PFSK-1 (cell line): ENCODE data around the gene HDGFL3.

ENCODE experiments used
- FOXP2 ChIP-seq: optimal IDR thresholded peaks from 2 replicates; pipeline ENCODE3; 2011; ENCODE audit warnings: borderline replicate concordance, control low read depth, inconsistent platforms; ENCODE audit not compliant: insufficient read depth; ENCODE audit errors: extremely low read length, extremely low read depth
- POLR2AphosphoS5 ChIP-seq: IDR thresholded peaks from 2 replicates; pipeline ENCODE4 v1.6.1; 2012; ENCODE audit warnings: low read depth, mild to moderate bottlenecking, control low read depth, low read length, moderate library complexity
- SIN3A ChIP-seq: IDR thresholded peaks from 2 replicates; pipeline ENCODE4 v1.6.1; 2012; ENCODE audit warnings: mild to moderate bottlenecking, low read length, moderate library complexity, borderline replicate concordance; ENCODE audit not compliant: insufficient read depth
- TAF1 ChIP-seq: IDR thresholded peaks from 2 replicates; pipeline ENCODE4 v1.6.1; 2012; ENCODE audit warnings: low read length, control low read depth, borderline replicate concordance; ENCODE audit not compliant: insufficient read depth
- TF ChIP-seq, protein P1 (sequence below), 2 experiments: IDR thresholded peaks; 2 replicates each; pipeline versions ENCODE4 v1.6.1 to v1.8.0; 2011 to 2012; ENCODE audit warnings: low read depth in 2 of 2, low read length in 2 of 2, control low read depth in 1 of 2, inconsistent platforms in 1 of 2, mild to moderate bottlenecking in 1 of 2, moderate library complexity in 1 of 2; ENCODE audit not compliant: insufficient read depth in 1 of 2

Gene HDGFL3

GRCh38 chr15:83178869-83179325 is 28.7 kb downstream of the HDGFL3 start:
- TF ChIP-seq, protein P1, sequence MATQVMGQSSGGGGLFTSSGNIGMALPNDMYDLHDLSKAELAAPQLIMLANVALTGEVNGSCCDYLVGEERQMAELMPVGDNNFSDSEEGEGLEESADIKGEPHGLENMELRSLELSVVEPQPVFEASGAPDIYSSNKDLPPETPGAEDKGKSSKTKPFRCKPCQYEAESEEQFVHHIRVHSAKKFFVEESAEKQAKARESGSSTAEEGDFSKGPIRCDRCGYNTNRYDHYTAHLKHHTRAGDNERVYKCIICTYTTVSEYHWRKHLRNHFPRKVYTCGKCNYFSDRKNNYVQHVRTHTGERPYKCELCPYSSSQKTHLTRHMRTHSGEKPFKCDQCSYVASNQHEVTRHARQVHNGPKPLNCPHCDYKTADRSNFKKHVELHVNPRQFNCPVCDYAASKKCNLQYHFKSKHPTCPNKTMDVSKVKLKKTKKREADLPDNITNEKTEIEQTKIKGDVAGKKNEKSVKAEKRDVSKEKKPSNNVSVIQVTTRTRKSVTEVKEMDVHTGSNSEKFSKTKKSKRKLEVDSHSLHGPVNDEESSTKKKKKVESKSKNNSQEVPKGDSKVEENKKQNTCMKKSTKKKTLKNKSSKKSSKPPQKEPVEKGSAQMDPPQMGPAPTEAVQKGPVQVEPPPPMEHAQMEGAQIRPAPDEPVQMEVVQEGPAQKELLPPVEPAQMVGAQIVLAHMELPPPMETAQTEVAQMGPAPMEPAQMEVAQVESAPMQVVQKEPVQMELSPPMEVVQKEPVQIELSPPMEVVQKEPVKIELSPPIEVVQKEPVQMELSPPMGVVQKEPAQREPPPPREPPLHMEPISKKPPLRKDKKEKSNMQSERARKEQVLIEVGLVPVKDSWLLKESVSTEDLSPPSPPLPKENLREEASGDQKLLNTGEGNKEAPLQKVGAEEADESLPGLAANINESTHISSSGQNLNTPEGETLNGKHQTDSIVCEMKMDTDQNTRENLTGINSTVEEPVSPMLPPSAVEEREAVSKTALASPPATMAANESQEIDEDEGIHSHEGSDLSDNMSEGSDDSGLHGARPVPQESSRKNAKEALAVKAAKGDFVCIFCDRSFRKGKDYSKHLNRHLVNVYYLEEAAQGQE (IDR thresholded peaks at IDR 0.05; ENCODE audit: insufficient read depth in 1 of 2, low read depth in 2 of 2, low read length in 2 of 2): no peak
- TF ChIP-seq FOXP2 (no peak), SIN3A (no peak), TAF1 (no peak), POLR2AphosphoS5 (no peak)

DNA sequence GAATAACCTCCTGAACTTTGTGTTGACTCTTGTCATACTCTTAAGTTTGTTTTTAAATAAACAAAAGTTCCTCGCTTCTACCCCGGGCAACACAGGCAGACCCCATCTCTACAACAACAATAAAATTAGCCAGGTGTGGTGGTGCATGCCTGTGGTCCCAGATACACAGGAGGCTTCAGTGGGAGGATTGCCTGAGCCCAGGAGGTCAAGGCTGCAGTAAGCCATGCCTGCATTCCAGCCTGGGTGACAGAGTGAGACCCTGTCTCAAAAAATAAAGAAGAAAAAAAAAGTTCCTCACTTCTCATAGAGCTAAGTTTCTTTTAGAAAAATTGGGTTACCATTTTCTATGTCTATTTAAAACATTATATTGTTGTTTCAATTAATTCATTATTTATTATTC is 29.2 kb downstream of the HDGFL3 start:
- TF ChIP-seq, protein P1 (IDR thresholded peaks at IDR 0.05; ENCODE audit: insufficient read depth in 1 of 2, low read depth in 2 of 2, low read length in 2 of 2): no peak
- no peak for TF ChIP-seq FOXP2
- TF ChIP-seq POLR2AphosphoS5: no peak

- TF ChIP-seq FOXP2 (no peak), POLR2AphosphoS5 (no peak), TAF1 (no peak), SIN3A (no peak)
- TF ChIP-seq, protein P1 (IDR thresholded peaks at IDR 0.05; ENCODE audit: insufficient read depth in 1 of 2, low read depth in 2 of 2, low read length in 2 of 2): no peak
Observed at GRCh38 chr15:83174891-83175290, 32.7 kb downstream of the HDGFL3 start.

GRCh38 chr15:83170474-83171165 is 37.0 kb downstream of the HDGFL3 start:
- TF ChIP-seq SIN3A: no peak
- TF ChIP-seq, protein P1 (IDR thresholded peaks at IDR 0.05; ENCODE audit: insufficient read depth in 1 of 2, low read depth in 2 of 2, low read length in 2 of 2): no peak
- TF ChIP-seq POLR2AphosphoS5: no peak
- TF ChIP-seq FOXP2: no peak
- TF ChIP-seq TAF1: no peak

DNA sequence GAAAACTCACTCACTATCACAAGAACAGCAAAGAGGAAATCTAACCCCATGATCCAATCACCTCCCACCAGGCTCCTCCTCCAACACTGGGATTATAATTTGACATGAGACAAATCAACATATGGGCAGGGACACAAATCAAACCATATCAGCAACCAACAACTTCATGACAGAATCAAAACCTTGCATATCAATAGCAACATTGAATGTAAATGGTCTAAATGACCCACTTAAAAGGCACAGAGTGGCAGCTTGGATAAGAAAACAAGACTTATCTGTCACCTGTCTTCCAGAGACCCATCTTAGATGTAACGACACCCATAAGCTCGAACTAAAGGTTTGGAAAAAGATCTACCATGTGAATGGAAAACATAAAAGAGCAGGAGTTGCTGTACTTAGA is 40.8 kb downstream of the HDGFL3 start:
- TF ChIP-seq, protein P1 (IDR thresholded peaks at IDR 0.05; ENCODE audit: insufficient read depth in 1 of 2, low read depth in 2 of 2, low read length in 2 of 2): no peak
